ENCODE results near the gene CRACR2A.

- TF ChIP-seq SRF (IDR thresholded peaks at IDR 0.05; ENCODE audit: low read depth in 2 of 2, low read length in 2 of 2) (no peak), CTCF (IDR thresholded peaks at IDR 0.05 in 2 of 3, conservative IDR thresholded peaks at IDR 0.05 in 1 of 3; ENCODE audit: control insufficient read depth in 2 of 3, extremely low read depth in 1 of 3, insufficient read depth in 1 of 3, low read depth in 3 of 3, low read length in 3 of 3) (no peak), PBX3 (IDR thresholded peaks at IDR 0.05; ENCODE audit: insufficient replicate concordance, low read depth, low read length) (no peak)
Measured at GRCh38 chr12:3587402-3588013, 165.4 kb downstream of the CRACR2A start.

Data from GM12878 (cell line).